ENCODE measurements around the gene MAML2. TPM values are rescaled to one million over a fixed set of nuclear protein-coding genes. Genes with fewer than 3 reads are reported as not detected.

The MAML2 gene
- total and polyA plus RNA-seq, 2 of the 13 experiments (the other 11 are each of a cell fraction or from before 2014, with no cell fraction given): 2.3 to 25.9 TPM

- no peak for TF ChIP-seq GMEB1 (CRISPR knock-in tag; IDR thresholded peaks at IDR 0.05; ENCODE audit: borderline replicate concordance)
- TF ChIP-seq NCOA2 (CRISPR knock-in tag; IDR thresholded peaks at IDR 0.05): peak; percentile 71; the same call in 1 of the 2 replicates
- no peak for TF ChIP-seq IRF1 (CRISPR knock-in tag; IDR thresholded peaks at IDR 0.05; ENCODE audit: low read depth)
- no peak for TF ChIP-seq MED13 (CRISPR knock-in tag; IDR thresholded peaks at IDR 0.05)
- TF ChIP-seq CBX2 (IDR thresholded peaks at IDR 0.05; ENCODE audit: low read depth, low read length): no peak
- TF ChIP-seq CBX2 (CRISPR knock-in tag; IDR thresholded peaks at IDR 0.05; ENCODE audit: low read depth): no peak
- TF ChIP-seq TEF (CRISPR knock-in tag; IDR thresholded peaks at IDR 0.05): peak; percentile 87
- TF ChIP-seq ZFP82 (CRISPR knock-in tag; IDR thresholded peaks at IDR 0.05; ENCODE audit: borderline replicate concordance): 0 out of 2 replicates have a peak, but pooled peaks have one; percentile 35
- TF ChIP-seq KDM1A (CRISPR knock-in tag; IDR thresholded peaks at IDR 0.05): no peak
- no peak for TF ChIP-seq ZNF615 (CRISPR knock-in tag; IDR thresholded peaks at IDR 0.05; ENCODE audit: borderline replicate concordance)
- no peak for TF ChIP-seq ZNF12 (CRISPR knock-in tag; IDR thresholded peaks at IDR 0.05)
- 0 out of 2 replicates have a peak, but pooled peaks have one; percentile 35 for TF ChIP-seq ZNF331 (CRISPR knock-in tag; IDR thresholded peaks at IDR 0.05)
- TF ChIP-seq HOMEZ (CRISPR knock-in tag; IDR thresholded peaks at IDR 0.05; ENCODE audit: low read depth): peak; percentile 72; the same call in 1 of the 2 replicates
- TF ChIP-seq ZNF382 (CRISPR knock-in tag; IDR thresholded peaks at IDR 0.05; ENCODE audit: borderline replicate concordance): no peak
- no peak for TF ChIP-seq BATF2 (CRISPR knock-in tag; IDR thresholded peaks at IDR 0.05)
- no peak for TF ChIP-seq ZNF687 (CRISPR knock-in tag; IDR thresholded peaks at IDR 0.05)
- TF ChIP-seq GTF2F1 (IDR thresholded peaks at IDR 0.05; ENCODE audit: low read length): no peak
- TF ChIP-seq FIP1L1 (IDR thresholded peaks at IDR 0.05; ENCODE audit: borderline replicate concordance, insufficient read depth, low read depth, low read length): no peak
These were observed 122.9 kb downstream of the MAML2 start (continued) for GRCh38 chr11:96219981-96220623.
